ENCODE data around the gene CD63.
"Not testable (repeated sequence)": the region's sequence is repeated elsewhere in the genome, so short reads cannot be mapped to it uniquely, and the experiment has no call there.

CD63 gene

DNA sequence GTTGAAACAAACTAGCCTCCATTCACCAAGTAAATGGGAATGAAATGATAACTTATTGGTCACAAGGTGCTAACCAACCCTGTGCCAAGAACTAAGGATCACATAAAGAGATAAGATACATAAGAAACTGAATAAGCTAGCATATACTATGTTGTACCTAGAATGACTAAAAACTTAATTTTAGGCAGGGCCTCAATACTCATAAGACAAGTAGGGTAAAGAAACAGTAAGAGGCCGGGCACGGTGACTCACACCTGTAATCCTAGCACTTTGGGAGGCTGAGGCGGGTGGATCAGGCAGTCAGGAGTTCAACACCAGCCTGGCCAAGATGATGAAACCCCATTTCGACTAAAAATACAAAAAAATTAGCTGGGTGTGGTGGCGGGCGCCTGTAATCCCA lies 31.9 kb upstream of the CD63 start:
- Histone ChIP-seq H3K27me3 (ENCODE audit: low read length) (no peaks in the 10 kb centered on the region), H3K9me3 (ENCODE audit: insufficient read depth, low read length) (no peaks in the 10 kb centered on the region), H3K4me3 (ENCODE audit: insufficient read depth, low read length, poor library complexity, severe bottlenecking) (no peak overlapping the region), H4K20me1 (ENCODE audit: low read depth, low read length) (no peaks in the 10 kb centered on the region), H3F3A (ENCODE audit: insufficient read depth) (no peaks in the 10 kb centered on the region), H2AFZ (ENCODE audit: low read depth, low read length, severe bottlenecking) (no peak overlapping the region), H3K4me2 (ENCODE audit: low read depth, low read length, poor library complexity, severe bottlenecking) (no peak overlapping the region), H3K79me2 (ENCODE audit: insufficient read depth, low read length) (no peaks in the 10 kb centered on the region), H3K9me2 (replicated peaks; ENCODE audit: insufficient read depth, low read length) (no peaks in the 10 kb centered on the region), H3K36me3 (ENCODE audit: low read length) (peaks cover 17% of the 10 kb centered on the region; the same call in 1 of the 2 replicates), H3K27ac (ENCODE audit: low read depth, low read length) (no peak overlapping the region), H3K9ac (ENCODE audit: low read length) (no peak overlapping the region)
- TF ChIP-seq CTCF (IDR thresholded peaks at IDR 0.05; ENCODE audit: insufficient read depth, low read length, poor library complexity, severe bottlenecking) (no peak), EZH2phosphoT487 (conservative IDR thresholded peaks at IDR 0.05; ENCODE audit: low read length) (no peak)

GRCh38 chr12:55758575-55758974 lies 29.8 kb upstream of the CD63 start:
- H3K79me2 ChIP-seq (ENCODE audit: insufficient read depth, low read length); H3K9me3 ChIP-seq (ENCODE audit: insufficient read depth, low read length); H4K20me1 ChIP-seq (ENCODE audit: low read depth, low read length); H3F3A ChIP-seq (ENCODE audit: insufficient read depth); H3K9me2 ChIP-seq (replicated peaks; ENCODE audit: insufficient read depth, low read length); H3K27me3 ChIP-seq (ENCODE audit: low read length); H2AFZ ChIP-seq (ENCODE audit: low read depth, low read length, severe bottlenecking); H3K4me3 ChIP-seq (ENCODE audit: insufficient read depth, low read length, poor library complexity, severe bottlenecking); H3K4me2 ChIP-seq (ENCODE audit: low read depth, low read length, poor library complexity, severe bottlenecking); H3K9ac ChIP-seq (ENCODE audit: low read length); H3K27ac ChIP-seq (ENCODE audit: low read depth, low read length): not testable (repeated sequence)
- H3K36me3 ChIP-seq (ENCODE audit: low read length): peaks cover 26% of the 10 kb centered on the region; the same call in 1 of the 2 replicates

- H3K4me3 ChIP-seq (ENCODE audit: insufficient read depth, low read length, poor library complexity, severe bottlenecking): no peak overlapping the region
- no peak for TF ChIP-seq CTCF (IDR thresholded peaks at IDR 0.05; ENCODE audit: insufficient read depth, low read length, poor library complexity, severe bottlenecking)
- no peak for TF ChIP-seq EZH2phosphoT487 (conservative IDR thresholded peaks at IDR 0.05; ENCODE audit: low read length)
- no peaks in the 10 kb centered on the region for H3K9me3 ChIP-seq (ENCODE audit: insufficient read depth, low read length)
- peaks cover 26% of the 10 kb centered on the region; the same call in 1 of the 2 replicates for H3K36me3 ChIP-seq (ENCODE audit: low read length)
- H3K4me2 ChIP-seq (ENCODE audit: low read depth, low read length, poor library complexity, severe bottlenecking): no peak overlapping the region
- H3K9ac ChIP-seq (ENCODE audit: low read length): no peak overlapping the region
- H3K27ac ChIP-seq (ENCODE audit: low read depth, low read length): no peak overlapping the region
- H3K27me3 ChIP-seq (ENCODE audit: low read length): no peaks in the 10 kb centered on the region
- H2AFZ ChIP-seq (ENCODE audit: low read depth, low read length, severe bottlenecking): no peak overlapping the region
- no peaks in the 10 kb centered on the region for H3K9me2 ChIP-seq (replicated peaks; ENCODE audit: insufficient read depth, low read length)
- H4K20me1 ChIP-seq (ENCODE audit: low read depth, low read length): no peaks in the 10 kb centered on the region
- H3F3A ChIP-seq (ENCODE audit: insufficient read depth): no peaks in the 10 kb centered on the region; the same call in 1 of the 2 replicates
- no peaks in the 10 kb centered on the region for H3K79me2 ChIP-seq (ENCODE audit: insufficient read depth, low read length)
These were observed 28.9 kb upstream of the CD63 start for GRCh38 chr12:55757701-55758100.

DNA sequence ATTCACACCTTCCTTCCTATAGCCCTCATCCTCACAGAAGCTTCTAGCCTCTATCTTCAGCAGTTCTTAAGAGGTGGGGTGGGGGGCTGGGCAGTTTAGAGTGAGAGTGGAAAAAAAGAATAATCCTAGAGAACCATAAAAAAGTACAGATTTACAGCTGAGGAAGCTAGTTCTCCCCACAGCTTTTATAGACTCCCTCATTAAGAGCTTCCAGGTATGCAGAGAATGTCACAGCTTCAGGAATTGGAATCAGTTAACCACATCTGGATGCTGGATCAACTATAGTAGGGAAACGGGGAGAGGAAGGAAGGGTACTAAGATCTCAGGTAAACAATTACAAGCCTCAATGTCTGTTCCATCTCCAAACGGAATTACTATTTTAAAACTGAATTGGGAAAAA lies 26.4 kb upstream of the CD63 start:
- Histone ChIP-seq H4K20me1 (ENCODE audit: low read depth, low read length) (no peaks in the 10 kb centered on the region), H3K4me3 (ENCODE audit: insufficient read depth, low read length, poor library complexity, severe bottlenecking) (no peak overlapping the region), H3K9ac (ENCODE audit: low read length) (no peak overlapping the region), H2AFZ (ENCODE audit: low read depth, low read length, severe bottlenecking) (no peak overlapping the region), H3K79me2 (ENCODE audit: insufficient read depth, low read length) (no peaks in the 10 kb centered on the region), H3K9me3 (ENCODE audit: insufficient read depth, low read length) (no peaks in the 10 kb centered on the region), H3K4me2 (ENCODE audit: low read depth, low read length, poor library complexity, severe bottlenecking) (no peak overlapping the region), H3K27ac (ENCODE audit: low read depth, low read length) (no peak overlapping the region), H3K9me2 (replicated peaks; ENCODE audit: insufficient read depth, low read length) (no peaks in the 10 kb centered on the region), H3K36me3 (ENCODE audit: low read length) (peaks cover 24% of the 10 kb centered on the region; the same call in 1 of the 2 replicates), H3F3A (ENCODE audit: insufficient read depth) (no peaks in the 10 kb centered on the region; the same call in 1 of the 2 replicates), H3K27me3 (ENCODE audit: low read length) (no peaks in the 10 kb centered on the region)
- TF ChIP-seq CTCF (IDR thresholded peaks at IDR 0.05; ENCODE audit: insufficient read depth, low read length, poor library complexity, severe bottlenecking) (no peak), EZH2phosphoT487 (conservative IDR thresholded peaks at IDR 0.05; ENCODE audit: low read length) (no peak)

Data from SU-DHL-6 (cell line).